MM.1S (cell line): ENCODE measurements around the gene TP53I3.

Experiments used
- DNase-seq: peaks from one replicate; pipeline ENCODE4 v3.0.0-alpha.2; 2015
- H2AFZ ChIP-seq: fragments of 300-600 bp; sonication (generic); 2 replicates; pipeline ENCODE4 v1.6.0; 2016; ENCODE audit warnings: antibody characterized with exemption, low read length
- H3F3A ChIP-seq: fragments of 300-600 bp; sonication (generic); 2 replicates; pipeline ENCODE4 v1.6.1; 2016; ENCODE audit warnings: mild to moderate bottlenecking, antibody characterized with exemption, low read length, moderate library complexity, mixed read lengths; ENCODE audit not compliant: insufficient read depth
- H3K27ac ChIP-seq: fragments of 300-600 bp; sonication (generic); 2 replicates; pipeline ENCODE4 v1.5.1; 2016; ENCODE audit warnings: mild to moderate bottlenecking, low read length
- H3K27me3 ChIP-seq: fragments of 300-600 bp; sonication (generic); replicated peaks from 2 replicates; pipeline ENCODE4 v1.6.0; 2016; ENCODE audit warnings: low read length; ENCODE audit not compliant: insufficient read depth
- H3K36me3 ChIP-seq: fragments of 300-600 bp; sonication (generic); replicated peaks from 2 replicates; pipeline ENCODE4 v1.6.1; 2016; ENCODE audit warnings: mild to moderate bottlenecking, low read length, mixed read lengths; ENCODE audit not compliant: insufficient read depth
- H3K4me1 ChIP-seq: fragments of 300-600 bp; sonication (generic); 2 replicates; pipeline ENCODE4 v1.6.1; 2016; ENCODE audit warnings: low read length, mixed read lengths
- H3K4me2 ChIP-seq: fragments of 300-600 bp; sonication (generic); 2 replicates; pipeline ENCODE4 v1.6.0; 2016; ENCODE audit warnings: low read depth, low read length
- H3K4me3 ChIP-seq: fragments of 300-600 bp; sonication (generic); 2 replicates; pipeline ENCODE4 v1.5.1; 2016; ENCODE audit warnings: low read length, mixed read lengths
- H3K79me2 ChIP-seq: fragments of 300-600 bp; sonication (generic); 2 replicates; pipeline ENCODE4 v1.6.1; 2016; ENCODE audit warnings: mixed run types, low read length, mixed read lengths
- H3K9ac ChIP-seq: fragments of 300-600 bp; sonication (generic); 2 replicates; pipeline ENCODE4 v1.6.1; 2016; ENCODE audit warnings: low read length, mixed read lengths
- H3K9me2 ChIP-seq: fragments of 300-600 bp; sonication (generic); replicated peaks from 2 replicates; pipeline ENCODE4 v1.6.1; 2016; ENCODE audit warnings: mild to moderate bottlenecking, low read length, mixed read lengths; ENCODE audit not compliant: insufficient read depth
- H3K9me3 ChIP-seq: fragments of 300-600 bp; sonication (generic); replicated peaks from 2 replicates; pipeline ENCODE4 v1.6.1; 2016; ENCODE audit warnings: mild to moderate bottlenecking, low read length, mixed read lengths; ENCODE audit not compliant: insufficient read depth
- H4K20me1 ChIP-seq: fragments of 300-600 bp; sonication (generic); 2 replicates; pipeline ENCODE4 v1.6.1; 2016; ENCODE audit warnings: mild to moderate bottlenecking, low read length, moderate library complexity, mixed read lengths; ENCODE audit not compliant: insufficient read depth
- EZH2 ChIP-seq: fragments of 300-600 bp; sonication (generic); optimal IDR thresholded peaks from 2 replicates; pipeline ENCODE3; 2017; ENCODE audit warnings: low read depth, mild to moderate bottlenecking, antibody characterized with exemption, low read length, mixed read lengths
- EZH2phosphoT487 ChIP-seq: fragments of 300-600 bp; sonication (generic); IDR thresholded peaks from 2 replicates; pipeline ENCODE4 v1.6.1; 2018; ENCODE audit warnings: antibody characterized with exemption, low read length
- TF ChIP-seq, protein P1 (sequence below): fragments of 300-600 bp; sonication (generic); IDR thresholded peaks from 2 replicates; pipeline ENCODE4 v1.5.1; 2016; ENCODE audit warnings: antibody characterized with exemption, low read length, mixed read lengths

Gene TP53I3

DNA sequence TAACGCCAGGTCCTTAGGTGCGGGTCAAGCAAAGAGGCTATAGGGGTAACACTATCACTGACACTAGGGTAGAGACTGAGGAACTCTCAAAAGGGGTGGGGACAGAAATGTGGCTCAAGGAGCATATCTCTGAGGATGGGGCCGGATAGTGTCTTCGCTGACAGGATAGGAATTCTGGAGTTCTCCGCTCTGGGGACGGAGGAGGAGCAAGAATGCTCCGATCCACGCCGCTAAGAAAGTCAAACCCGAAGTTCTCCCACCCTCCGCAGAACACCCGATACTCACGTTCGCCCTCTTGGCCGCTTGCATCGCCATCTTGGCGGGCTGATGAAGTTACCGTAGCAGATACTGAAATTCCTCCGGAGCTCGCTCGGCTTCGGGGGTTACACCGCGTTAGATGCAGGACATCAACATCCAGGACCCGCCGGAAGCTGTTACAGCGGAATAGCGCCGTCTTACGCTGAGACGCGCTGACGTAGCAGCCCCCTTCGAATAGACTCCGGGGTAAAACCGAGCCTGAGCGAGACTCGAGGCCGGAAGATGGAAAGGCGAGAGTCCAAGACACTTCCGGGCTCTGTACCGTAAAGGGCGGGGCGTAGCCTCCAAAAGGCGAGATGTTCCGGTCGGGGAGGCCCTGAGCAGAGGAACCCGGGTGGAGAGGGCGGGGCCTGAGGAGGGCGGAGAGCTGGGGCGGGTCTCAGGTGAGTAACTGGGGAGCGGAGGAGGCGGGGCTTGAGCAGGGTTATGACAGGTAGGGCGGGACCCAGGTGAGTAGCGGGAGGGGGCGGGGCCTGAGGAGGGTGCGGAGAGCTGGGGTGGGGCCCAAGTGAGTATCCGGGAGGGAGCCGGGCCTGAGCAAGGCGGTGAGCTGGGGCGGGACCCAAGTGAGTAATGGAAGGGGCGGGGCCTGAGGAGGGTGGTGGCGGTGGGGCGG is 8.5 kb downstream of the TP53I3 start, which contains the start of gene SF3B6:
Gene SF3B6, minus strand, starts transcription at position 412 of the 934 bp plus-strand sequence. Its CDS starts 97 bp downstream, at position 315.
- H3K9me3 ChIP-seq, result no peaks in the 10 kb centered on the region
- peak within 1 kb of the TSS; percentile 85 for H2AFZ ChIP-seq
- peaks cover 13% of the 10 kb centered on the region for H3K4me1 ChIP-seq
- peaks cover 14% of the 10 kb centered on the region for H3F3A ChIP-seq
- no peaks in the 10 kb centered on the region for H4K20me1 ChIP-seq
- no peaks in the 10 kb centered on the region for H3K27me3 ChIP-seq
- H3K4me3 ChIP-seq, result peak within 1 kb of the TSS; percentile 86
- TF ChIP-seq EZH2, result no peak
- TF ChIP-seq EZH2phosphoT487, result no peak
- TF ChIP-seq, protein P1, sequence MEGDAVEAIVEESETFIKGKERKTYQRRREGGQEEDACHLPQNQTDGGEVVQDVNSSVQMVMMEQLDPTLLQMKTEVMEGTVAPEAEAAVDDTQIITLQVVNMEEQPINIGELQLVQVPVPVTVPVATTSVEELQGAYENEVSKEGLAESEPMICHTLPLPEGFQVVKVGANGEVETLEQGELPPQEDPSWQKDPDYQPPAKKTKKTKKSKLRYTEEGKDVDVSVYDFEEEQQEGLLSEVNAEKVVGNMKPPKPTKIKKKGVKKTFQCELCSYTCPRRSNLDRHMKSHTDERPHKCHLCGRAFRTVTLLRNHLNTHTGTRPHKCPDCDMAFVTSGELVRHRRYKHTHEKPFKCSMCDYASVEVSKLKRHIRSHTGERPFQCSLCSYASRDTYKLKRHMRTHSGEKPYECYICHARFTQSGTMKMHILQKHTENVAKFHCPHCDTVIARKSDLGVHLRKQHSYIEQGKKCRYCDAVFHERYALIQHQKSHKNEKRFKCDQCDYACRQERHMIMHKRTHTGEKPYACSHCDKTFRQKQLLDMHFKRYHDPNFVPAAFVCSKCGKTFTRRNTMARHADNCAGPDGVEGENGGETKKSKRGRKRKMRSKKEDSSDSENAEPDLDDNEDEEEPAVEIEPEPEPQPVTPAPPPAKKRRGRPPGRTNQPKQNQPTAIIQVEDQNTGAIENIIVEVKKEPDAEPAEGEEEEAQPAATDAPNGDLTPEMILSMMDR, result no peak
- H3K4me2 ChIP-seq, result peak within 1 kb of the TSS; percentile 85
- peak within 1 kb of the TSS; percentile 78 for H3K9ac ChIP-seq
- H3K27ac ChIP-seq, result peak within 1 kb of the TSS; percentile 71; the same call in 1 of the 2 replicates
- H3K9me2 ChIP-seq, result no peaks in the 10 kb centered on the region
- H3K79me2 ChIP-seq, result peaks cover 45% of the 10 kb centered on the region
- DNase-seq, result peak; percentile 100
- H3K36me3 ChIP-seq, result no peaks in the 10 kb centered on the region

DNA sequence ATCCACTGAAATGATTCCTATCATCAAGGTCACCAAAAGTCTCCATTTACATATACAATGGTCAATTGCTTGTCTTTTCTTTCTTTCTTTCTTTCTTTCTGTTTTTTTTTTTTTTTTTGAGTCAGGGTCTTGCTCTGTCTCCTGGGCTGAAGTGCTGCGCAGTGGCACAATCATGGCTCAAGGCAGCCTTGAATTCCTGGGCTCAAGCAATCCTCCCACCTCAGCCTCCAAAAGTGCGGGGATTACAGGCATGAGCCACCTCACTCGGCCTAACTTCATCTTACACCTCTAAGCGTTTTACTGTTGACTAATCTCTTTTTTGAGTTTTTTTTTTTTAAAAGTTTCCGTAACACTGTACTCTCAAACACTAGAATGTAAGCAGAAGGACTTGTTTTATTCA is 9.4 kb downstream of the TP53I3 start:
- Histone ChIP-seq H3K27ac (no peak overlapping the region), H2AFZ (peak overlapping the region; percentile 85; the same call in 1 of the 2 replicates), H3K36me3 (no peaks in the 10 kb centered on the region), H3K27me3 (no peaks in the 10 kb centered on the region), H3F3A (peaks cover 14% of the 10 kb centered on the region), H3K9me2 (no peaks in the 10 kb centered on the region), H3K4me3 (peak overlapping the region; percentile 86), H3K9me3 (no peaks in the 10 kb centered on the region), H3K9ac (peak overlapping the region; percentile 78), H3K79me2 (peaks cover 49% of the 10 kb centered on the region), H4K20me1 (no peaks in the 10 kb centered on the region), H3K4me1 (peaks cover 13% of the 10 kb centered on the region), H3K4me2 (peak overlapping the region; percentile 85)
- TF ChIP-seq EZH2 (no peak), EZH2phosphoT487 (no peak)
- TF ChIP-seq, protein P1, result no peak
- DNase-seq, result no peak

DNA sequence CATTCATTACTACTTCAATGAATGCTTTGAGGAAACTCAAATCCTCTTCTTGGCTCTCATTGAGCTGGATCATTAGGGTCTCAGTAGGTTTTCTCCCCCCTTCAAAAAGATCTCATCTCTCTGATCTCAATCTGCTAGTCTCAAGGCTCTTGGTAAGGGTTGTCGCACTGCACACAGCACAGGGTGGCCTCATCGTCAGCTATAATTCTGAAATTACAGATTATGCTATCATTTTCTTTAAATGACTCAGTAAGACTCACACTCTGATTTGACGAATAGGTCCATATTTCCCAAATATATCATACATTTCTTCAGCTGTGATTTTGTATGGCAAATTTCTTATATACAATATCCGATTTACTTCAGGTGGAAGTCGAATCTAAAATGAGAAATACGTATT is 10.8 kb downstream of the TP53I3 start:
- Histone ChIP-seq H3K4me1 (peaks cover 13% of the 10 kb centered on the region), H3K4me3 (no peak overlapping the region), H3K9ac (no peak overlapping the region), H3K27me3 (no peaks in the 10 kb centered on the region), H2AFZ (no peak overlapping the region), H3K36me3 (no peaks in the 10 kb centered on the region), H3K9me3 (no peaks in the 10 kb centered on the region), H3K4me2 (no peak overlapping the region), H3K27ac (no peak overlapping the region), H3K79me2 (peaks cover 49% of the 10 kb centered on the region), H3F3A (peaks cover 14% of the 10 kb centered on the region), H4K20me1 (no peaks in the 10 kb centered on the region), H3K9me2 (no peaks in the 10 kb centered on the region)
- TF ChIP-seq, protein P1, result no peak
- TF ChIP-seq EZH2phosphoT487, result no peak
- TF ChIP-seq EZH2, result no peak
- DNase-seq, result no peak
